ENCODE measurements around the gene GPR171.
"Not testable (repeated sequence)": the region's sequence is repeated elsewhere in the genome, so short reads cannot be mapped to it uniquely, and the experiment has no call there.

Gene GPR171

GRCh38 chr3:151203051-151203420 lies at the start of gene GPR171:
Gene GPR171, minus strand, starts transcription at chr3:151203216. Its CDS starts 3,830 bp downstream, at chr3:151199386.
- Histone ChIP-seq H3K4me3 (ENCODE audit: low read length) (no peak within 1 kb of the TSS), H3K27me3 (ENCODE audit: control insufficient read depth, insufficient read depth, low read length) (no peaks in the 10 kb centered on the region), H3K4me1 (ENCODE audit: control insufficient read depth, insufficient read depth, low read length) (no peaks in the 10 kb centered on the region)

DNA sequence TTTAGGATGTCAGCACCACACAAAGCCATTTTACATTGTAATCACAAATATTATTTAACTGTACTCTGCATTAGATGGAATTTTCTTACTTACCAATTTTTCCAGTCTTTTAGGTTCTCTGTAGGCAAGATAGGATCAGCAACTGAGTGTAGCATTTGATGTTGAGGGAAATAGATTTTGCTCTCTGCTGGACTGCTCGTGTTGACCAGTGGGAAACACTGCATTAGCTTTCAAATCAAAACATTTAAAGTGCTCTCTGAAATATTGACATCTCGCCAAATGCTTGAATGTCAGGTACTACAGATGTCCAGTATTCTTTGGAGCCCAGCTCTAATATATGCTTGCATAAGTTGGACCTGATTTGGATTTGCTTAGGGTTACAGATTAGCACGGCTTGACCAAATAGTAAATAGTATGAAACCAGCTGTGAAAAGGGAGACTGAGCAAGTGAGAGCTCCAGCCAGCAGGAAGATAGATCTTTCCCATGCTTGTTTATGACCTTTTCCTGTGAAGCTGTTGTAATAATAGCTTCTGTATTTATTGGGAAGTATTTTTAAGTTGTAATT lies 45.8 kb upstream of the GPR171 start:
- Histone ChIP-seq H3K4me1 (ENCODE audit: control insufficient read depth, insufficient read depth, low read length) (peaks cover 12% of the 10 kb centered on the region), H3K9ac (ENCODE audit: low read length) (peak overlapping the region; percentile 40), H3K36me3 (ENCODE audit: control insufficient read depth, insufficient read depth, low read length) (no peaks in the 10 kb centered on the region), H3K4me3 (ENCODE audit: low read length) (no peak overlapping the region), H3K9me3 (ENCODE audit: control insufficient read depth, low read length) (no peaks in the 10 kb centered on the region), H3K27me3 (ENCODE audit: control insufficient read depth, insufficient read depth, low read length) (no peaks in the 10 kb centered on the region)

More at GRCh38 chr3:151203051-151203420, at the start of gene GPR171:
- Histone ChIP-seq H3K36me3 (ENCODE audit: control insufficient read depth, insufficient read depth, low read length) (no peaks in the 10 kb centered on the region), H3K9ac (ENCODE audit: low read length) (no peak within 1 kb of the TSS), H3K9me3 (ENCODE audit: control insufficient read depth, low read length) (no peaks in the 10 kb centered on the region)

DNA sequence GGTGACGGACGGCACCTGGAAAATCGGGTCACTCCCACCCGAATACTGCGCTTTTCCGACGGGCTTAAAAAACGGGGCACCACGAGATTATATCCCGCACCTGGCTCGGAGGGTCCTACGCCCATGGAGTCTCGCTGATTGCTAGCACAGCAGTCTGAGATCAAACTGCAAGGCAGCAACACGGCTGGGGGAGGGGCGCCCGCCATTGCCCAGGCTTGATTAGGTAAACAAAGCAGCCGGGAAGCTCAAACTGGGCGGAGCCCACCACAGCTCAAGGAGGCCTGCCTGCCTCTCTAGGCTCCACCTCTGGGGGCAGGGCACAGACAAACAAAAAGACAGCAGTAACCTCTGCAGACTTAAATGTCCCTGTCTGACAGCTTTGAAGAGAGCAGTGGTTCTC lies 39.0 kb upstream of the GPR171 start:
- not testable (repeated sequence) for H3K4me3 ChIP-seq (ENCODE audit: low read length); H3K9ac ChIP-seq (ENCODE audit: low read length); H3K27me3 ChIP-seq (ENCODE audit: control insufficient read depth, insufficient read depth, low read length)

DNA sequence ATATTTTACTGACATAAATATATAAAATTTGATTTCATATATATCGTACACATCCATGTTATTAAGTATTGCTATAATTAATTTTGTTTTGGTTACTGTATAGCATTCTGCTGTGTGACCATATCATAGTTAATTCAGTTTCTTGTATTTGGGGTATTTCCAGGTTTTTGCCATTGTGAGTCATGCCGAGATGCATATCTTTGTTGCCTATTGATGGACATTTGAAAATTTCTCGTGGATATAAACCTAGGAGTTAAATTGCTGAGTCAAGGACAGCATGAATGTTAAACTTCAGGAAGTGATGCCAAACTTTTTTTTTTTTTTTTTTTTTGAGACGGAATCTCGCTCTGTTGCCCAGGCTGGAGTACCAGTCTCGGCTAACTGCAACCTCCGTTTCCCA lies 33.7 kb upstream of the GPR171 start:
- Histone ChIP-seq H3K4me3 (ENCODE audit: low read length) (no peak overlapping the region), H3K27me3 (ENCODE audit: control insufficient read depth, insufficient read depth, low read length) (no peaks in the 10 kb centered on the region), H3K9me3 (ENCODE audit: control insufficient read depth, low read length) (no peaks in the 10 kb centered on the region), H3K36me3 (ENCODE audit: control insufficient read depth, insufficient read depth, low read length) (no peaks in the 10 kb centered on the region), H3K4me1 (ENCODE audit: control insufficient read depth, insufficient read depth, low read length) (no peaks in the 10 kb centered on the region), H3K9ac (ENCODE audit: low read length) (no peak overlapping the region)

More for the DNA sequence above, 39.0 kb upstream of the GPR171 start:
- H3K9me3 ChIP-seq (ENCODE audit: control insufficient read depth, low read length); H3K4me1 ChIP-seq (ENCODE audit: control insufficient read depth, insufficient read depth, low read length); H3K36me3 ChIP-seq (ENCODE audit: control insufficient read depth, insufficient read depth, low read length): not testable (repeated sequence)

DNA sequence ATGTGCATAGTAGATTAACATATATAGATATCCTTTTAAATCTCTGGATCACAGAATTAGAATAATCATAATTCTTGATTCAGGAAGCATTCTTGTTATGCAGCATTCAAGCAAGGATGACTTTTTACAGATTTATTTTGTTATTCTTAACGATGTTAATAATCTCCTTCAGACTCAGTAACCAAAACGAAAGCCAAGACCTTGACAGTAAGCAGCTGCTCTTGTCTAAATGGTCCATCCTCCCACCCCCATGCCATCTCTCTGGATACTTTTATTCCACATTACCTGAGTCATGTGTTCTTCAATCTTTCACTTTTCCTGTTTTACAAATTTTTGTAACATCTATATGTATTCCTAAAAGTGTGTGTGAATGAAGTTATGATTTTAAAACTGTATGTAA lies 33.3 kb upstream of the GPR171 start:
- Histone ChIP-seq H3K9ac (ENCODE audit: low read length) (no peak overlapping the region), H3K27me3 (ENCODE audit: control insufficient read depth, insufficient read depth, low read length) (no peaks in the 10 kb centered on the region), H3K9me3 (ENCODE audit: control insufficient read depth, low read length) (no peaks in the 10 kb centered on the region), H3K4me1 (ENCODE audit: control insufficient read depth, insufficient read depth, low read length) (no peaks in the 10 kb centered on the region), H3K4me3 (ENCODE audit: low read length) (no peak overlapping the region), H3K36me3 (ENCODE audit: control insufficient read depth, insufficient read depth, low read length) (no peaks in the 10 kb centered on the region)

GRCh38 chr3:151234825-151235224 lies 31.8 kb upstream of the GPR171 start:
- Histone ChIP-seq H3K4me3 (ENCODE audit: low read length) (no peak overlapping the region), H3K27me3 (ENCODE audit: control insufficient read depth, insufficient read depth, low read length) (no peaks in the 10 kb centered on the region), H3K9me3 (ENCODE audit: control insufficient read depth, low read length) (no peaks in the 10 kb centered on the region), H3K36me3 (ENCODE audit: control insufficient read depth, insufficient read depth, low read length) (no peaks in the 10 kb centered on the region), H3K9ac (ENCODE audit: low read length) (no peak overlapping the region), H3K4me1 (ENCODE audit: control insufficient read depth, insufficient read depth, low read length) (peaks cover 3% of the 10 kb centered on the region)

GRCh38 chr3:151232991-151233390 lies 30.0 kb upstream of the GPR171 start:
- Histone ChIP-seq H3K36me3 (ENCODE audit: control insufficient read depth, insufficient read depth, low read length) (no peaks in the 10 kb centered on the region), H3K9ac (ENCODE audit: low read length) (no peak overlapping the region), H3K4me1 (ENCODE audit: control insufficient read depth, insufficient read depth, low read length) (peaks cover 13% of the 10 kb centered on the region), H3K27me3 (ENCODE audit: control insufficient read depth, insufficient read depth, low read length) (no peaks in the 10 kb centered on the region), H3K9me3 (ENCODE audit: control insufficient read depth, low read length) (no peaks in the 10 kb centered on the region), H3K4me3 (ENCODE audit: low read length) (no peak overlapping the region)

GRCh38 chr3:151232403-151232802 lies 29.4 kb upstream of the GPR171 start:
- not testable (repeated sequence) for H3K27me3 ChIP-seq (ENCODE audit: control insufficient read depth, insufficient read depth, low read length); H3K36me3 ChIP-seq (ENCODE audit: control insufficient read depth, insufficient read depth, low read length); H3K9me3 ChIP-seq (ENCODE audit: control insufficient read depth, low read length); H3K9ac ChIP-seq (ENCODE audit: low read length); H3K4me3 ChIP-seq (ENCODE audit: low read length)
- peaks cover 19% of the 10 kb centered on the region for H3K4me1 ChIP-seq (ENCODE audit: control insufficient read depth, insufficient read depth, low read length)

GRCh38 chr3:151230646-151231045 lies 27.6 kb upstream of the GPR171 start:
- Histone ChIP-seq H3K4me1 (ENCODE audit: control insufficient read depth, insufficient read depth, low read length) (peaks cover 20% of the 10 kb centered on the region), H3K9me3 (ENCODE audit: control insufficient read depth, low read length) (no peaks in the 10 kb centered on the region), H3K4me3 (ENCODE audit: low read length) (no peak overlapping the region)

GRCh38 chr3:151228666-151229040 lies 25.6 kb upstream of the GPR171 start:
- H3K4me3 ChIP-seq (ENCODE audit: low read length) = no peak overlapping the region
- no peaks in the 10 kb centered on the region for H3K9me3 ChIP-seq (ENCODE audit: control insufficient read depth, low read length)
- no peaks in the 10 kb centered on the region for H3K36me3 ChIP-seq (ENCODE audit: control insufficient read depth, insufficient read depth, low read length)
- H3K9ac ChIP-seq (ENCODE audit: low read length) = peak overlapping the region; percentile 57
- H3K4me1 ChIP-seq (ENCODE audit: control insufficient read depth, insufficient read depth, low read length) = peaks cover 20% of the 10 kb centered on the region
- no peaks in the 10 kb centered on the region for H3K27me3 ChIP-seq (ENCODE audit: control insufficient read depth, insufficient read depth, low read length)

More at GRCh38 chr3:151230646-151231045, 27.6 kb upstream of the GPR171 start:
- H3K9ac ChIP-seq (ENCODE audit: low read length) = no peak overlapping the region
- H3K36me3 ChIP-seq (ENCODE audit: control insufficient read depth, insufficient read depth, low read length) = no peaks in the 10 kb centered on the region
- H3K27me3 ChIP-seq (ENCODE audit: control insufficient read depth, insufficient read depth, low read length) = no peaks in the 10 kb centered on the region

DNA sequence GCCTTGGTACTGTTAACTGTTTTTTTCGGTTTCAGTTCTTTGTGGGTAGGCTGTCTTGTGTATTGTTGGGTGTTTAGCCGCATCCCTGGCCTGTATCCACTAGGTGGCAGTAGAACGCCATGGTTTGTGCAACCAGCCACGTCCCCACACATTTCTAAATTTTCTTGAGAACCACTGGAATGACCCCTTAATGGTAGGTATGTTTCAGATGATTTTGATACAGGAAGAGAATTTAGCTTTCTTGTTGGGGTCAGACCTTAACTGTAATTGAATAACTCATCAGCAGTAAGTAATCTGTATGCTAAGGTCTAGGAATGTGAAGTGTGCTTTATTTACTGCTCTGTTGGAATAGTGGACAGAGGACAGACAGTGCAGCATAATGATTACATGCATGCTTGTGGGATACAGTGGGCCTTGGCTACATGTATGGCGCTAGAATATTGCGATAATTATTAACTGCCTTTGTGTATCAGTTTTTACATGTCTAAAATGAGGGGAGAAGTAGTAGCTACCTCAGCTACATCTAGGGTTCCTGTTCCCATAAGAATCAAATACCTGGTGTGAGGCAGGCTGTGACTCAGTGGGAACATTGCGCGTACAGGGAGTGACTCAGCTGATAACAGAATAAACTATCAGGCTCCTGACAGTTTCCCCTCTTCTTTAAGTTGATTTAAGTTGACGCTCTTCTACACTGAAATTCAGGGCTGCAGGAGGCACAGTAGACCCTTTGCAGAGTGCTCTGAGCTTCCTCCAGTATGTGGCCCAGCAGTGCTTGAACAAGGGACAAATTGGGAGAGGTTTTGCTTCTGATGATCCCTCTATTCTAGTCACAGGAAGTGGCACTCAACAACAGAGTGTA lies 25.0 kb upstream of the GPR171 start:
- H3K27me3 ChIP-seq (ENCODE audit: control insufficient read depth, insufficient read depth, low read length) = no peaks in the 10 kb centered on the region
- no peaks in the 10 kb centered on the region for H3K36me3 ChIP-seq (ENCODE audit: control insufficient read depth, insufficient read depth, low read length)
- no peaks in the 10 kb centered on the region for H3K9me3 ChIP-seq (ENCODE audit: control insufficient read depth, low read length)
- H3K4me1 ChIP-seq (ENCODE audit: control insufficient read depth, insufficient read depth, low read length) = peaks cover 20% of the 10 kb centered on the region
- peak overlapping the region; percentile 6 for H3K4me3 ChIP-seq (ENCODE audit: low read length)
- H3K9ac ChIP-seq (ENCODE audit: low read length) = peak overlapping the region; percentile 57

GRCh38 chr3:151227266-151227806 lies 24.3 kb upstream of the GPR171 start:
- peak overlapping the region; percentile 57 for H3K9ac ChIP-seq (ENCODE audit: low read length)
- peak overlapping the region; percentile 6 for H3K4me3 ChIP-seq (ENCODE audit: low read length)
- H3K4me1 ChIP-seq (ENCODE audit: control insufficient read depth, insufficient read depth, low read length) = peaks cover 20% of the 10 kb centered on the region
- no peaks in the 10 kb centered on the region for H3K9me3 ChIP-seq (ENCODE audit: control insufficient read depth, low read length)
- no peaks in the 10 kb centered on the region for H3K27me3 ChIP-seq (ENCODE audit: control insufficient read depth, insufficient read depth, low read length)
- H3K36me3 ChIP-seq (ENCODE audit: control insufficient read depth, insufficient read depth, low read length) = no peaks in the 10 kb centered on the region
